HepG2 (cell line): ENCODE measurements around the gene C16orf86. TPM values are rescaled to one million over a fixed set of nuclear protein-coding genes. Genes with fewer than 3 reads are reported as not detected.

ENCODE experiments used
- ATF1 ChIP-seq: IDR thresholded peaks from 2 replicates; pipeline ENCODE4 v1.6.1; 2016; ENCODE audit warnings: mild to moderate bottlenecking, control low read depth
- ATM ChIP-seq: fragments of 450-650 bp; IDR thresholded peaks from 2 replicates; pipeline ENCODE4 v1.7.1; 2017; ENCODE audit warnings: mild to moderate bottlenecking, borderline replicate concordance
- BHLHE40 ChIP-seq: IDR thresholded peaks from 2 replicates; pipeline ENCODE4 v1.6.1; 2011; ENCODE audit warnings: low read length, improper control_type of control experiment
- FOSL2 ChIP-seq: sonication (generic); formaldehyde crosslinking; IDR thresholded peaks from 2 replicates; pipeline ENCODE4 v1.4.0; 2020; ENCODE audit warnings: missing genetic modification reagents
- FOXC1 ChIP-seq: sonication (generic); formaldehyde crosslinking; IDR thresholded peaks from 2 replicates; pipeline ENCODE4 v1.8.0; 2022; ENCODE audit warnings: mild to moderate bottlenecking, missing genetic modification reagents, borderline replicate concordance
- GTF3A ChIP-seq: sonication (generic); formaldehyde crosslinking; conservative IDR thresholded peaks from 2 replicates; pipeline ENCODE4 v1.4.0; 2020; ENCODE audit warnings: mild to moderate bottlenecking, missing genetic modification reagents
- KLF16 ChIP-seq, 2 experiments: sonication (generic) in 1 of 2; formaldehyde crosslinking in 1 of 2; IDR thresholded peaks; 2 replicates each; pipeline versions ENCODE4 v1.6.1 to v1.8.0; 2016 to 2023; ENCODE audit warnings: missing genetic modification reagents in 2 of 2, missing compliant biosample characterization in 1 of 2
- PHF8 ChIP-seq: sonication (generic); formaldehyde crosslinking; IDR thresholded peaks from 2 replicates; pipeline ENCODE4 v1.5.0; 2020; ENCODE audit warnings: missing genetic modification reagents
- SAP130 ChIP-seq: IDR thresholded peaks from 2 replicates; pipeline ENCODE4 v1.6.1; 2016; ENCODE audit warnings: low read depth
- SKI ChIP-seq: fragments of 450-650 bp; IDR thresholded peaks from one replicate; pipeline ENCODE4 v1.6.1; 2018; ENCODE audit warnings: mild to moderate bottlenecking; ENCODE audit not compliant: partially characterized antibody
- ZNF143 ChIP-seq: sonication (generic); formaldehyde crosslinking; IDR thresholded peaks from 2 replicates; pipeline ENCODE4 v1.4.0; 2020; ENCODE audit warnings: missing genetic modification reagents
- ZNF333 ChIP-seq: sonication (generic); formaldehyde crosslinking; IDR thresholded peaks from 2 replicates; pipeline ENCODE4 v1.4.0; 2020; ENCODE audit warnings: mild to moderate bottlenecking, missing genetic modification reagents, borderline replicate concordance
- ZNF451 ChIP-seq: sonication (generic); formaldehyde crosslinking; IDR thresholded peaks from 2 replicates; pipeline ENCODE4 v1.5.0; 2020; ENCODE audit warnings: mild to moderate bottlenecking, missing genetic modification reagents
- ZNF460 ChIP-seq: sonication (generic); formaldehyde crosslinking; IDR thresholded peaks from 2 replicates; pipeline ENCODE4 v1.5.1; 2020; ENCODE audit warnings: missing genetic modification reagents, mild to moderate bottlenecking, borderline replicate concordance
- ZNF552 ChIP-seq: sonication (generic); formaldehyde crosslinking; IDR thresholded peaks from 2 replicates; pipeline ENCODE4 v1.9.0; 2022; ENCODE audit warnings: missing genetic modification reagents, mild to moderate bottlenecking, borderline replicate concordance
- ZNF619 ChIP-seq: sonication (generic); formaldehyde crosslinking; IDR thresholded peaks from 2 replicates; pipeline ENCODE4 v1.4.0; 2020; ENCODE audit warnings: mild to moderate bottlenecking, missing genetic modification reagents
- ZNF782 ChIP-seq: sonication (generic); formaldehyde crosslinking; IDR thresholded peaks from 2 replicates; pipeline ENCODE4 v1.4.0; 2020; ENCODE audit warnings: missing genetic modification reagents, mild to moderate bottlenecking, borderline replicate concordance
- ZNF841 ChIP-seq: sonication (generic); formaldehyde crosslinking; IDR thresholded peaks from 2 replicates; pipeline ENCODE4 v1.8.1; 2023; ENCODE audit warnings: missing genetic modification reagents, borderline replicate concordance
- ZZZ3 ChIP-seq: sonication (generic); formaldehyde crosslinking; IDR thresholded peaks from 2 replicates; pipeline ENCODE4 v1.4.0; 2020; ENCODE audit warnings: missing genetic modification reagents, mild to moderate bottlenecking, borderline replicate concordance
- polyA plus RNA-seq, 8 experiments: library from polyadenylated mRNA; depleted of rRNA in 3 of 8; stranded (reverse) in 7 of 8; unstranded in 1 of 8; fragments of >200 nt; fragmentation: Illumina TruSeq in 4 of 8; extraction: Trizol in 4 of 8; gene quantifications; 2 replicates each; pipeline versions ENCODE4 v1.2.1 to v1.2.3, GENCODE V29; 2011 to 2016; ENCODE audit warnings: low read depth in 4 of 8, missing spikeins in 1 of 8, mixed read lengths in 1 of 8; ENCODE audit not compliant: insufficient read depth in 1 of 8
- total RNA-seq, 5 experiments: library from RNA; depleted of rRNA; stranded (reverse); fragments of >200 nt; fragmentation: Illumina TruSeq; extraction: Trizol; gene quantifications; 2 replicates each; pipeline ENCODE4 v1.2.3, GENCODE V29; 2016; ENCODE audit warnings: low read depth in 1 of 5
- TF ChIP-seq, protein P1 (sequence below): sonication (generic); formaldehyde crosslinking; IDR thresholded peaks from 2 replicates; pipeline ENCODE4 v1.4.0; 2020; ENCODE audit warnings: mild to moderate bottlenecking, low read depth, missing genetic modification reagents
- TF ChIP-seq, protein P2 (sequence below): sonication (generic); formaldehyde crosslinking; IDR thresholded peaks from 2 replicates; pipeline ENCODE4 v1.5.0; 2020; ENCODE audit warnings: mild to moderate bottlenecking, missing genetic modification reagents
- TF ChIP-seq, protein P3 (sequence below): sonication (generic); formaldehyde crosslinking; IDR thresholded peaks from 2 replicates; pipeline ENCODE4 v1.4.0; 2020; ENCODE audit warnings: missing genetic modification reagents
- TF ChIP-seq, protein P4 (sequence below): sonication (generic); formaldehyde crosslinking; IDR thresholded peaks from 2 replicates; pipeline ENCODE4 v1.5.1; 2020; ENCODE audit warnings: missing genetic modification reagents, mild to moderate bottlenecking, borderline replicate concordance

The C16orf86 gene
- total and polyA plus RNA-seq, 2 of the 13 experiments (the other 11 are each of a cell fraction or from before 2014, with no cell fraction given), result 1.5 to 3.1 TPM

DNA sequence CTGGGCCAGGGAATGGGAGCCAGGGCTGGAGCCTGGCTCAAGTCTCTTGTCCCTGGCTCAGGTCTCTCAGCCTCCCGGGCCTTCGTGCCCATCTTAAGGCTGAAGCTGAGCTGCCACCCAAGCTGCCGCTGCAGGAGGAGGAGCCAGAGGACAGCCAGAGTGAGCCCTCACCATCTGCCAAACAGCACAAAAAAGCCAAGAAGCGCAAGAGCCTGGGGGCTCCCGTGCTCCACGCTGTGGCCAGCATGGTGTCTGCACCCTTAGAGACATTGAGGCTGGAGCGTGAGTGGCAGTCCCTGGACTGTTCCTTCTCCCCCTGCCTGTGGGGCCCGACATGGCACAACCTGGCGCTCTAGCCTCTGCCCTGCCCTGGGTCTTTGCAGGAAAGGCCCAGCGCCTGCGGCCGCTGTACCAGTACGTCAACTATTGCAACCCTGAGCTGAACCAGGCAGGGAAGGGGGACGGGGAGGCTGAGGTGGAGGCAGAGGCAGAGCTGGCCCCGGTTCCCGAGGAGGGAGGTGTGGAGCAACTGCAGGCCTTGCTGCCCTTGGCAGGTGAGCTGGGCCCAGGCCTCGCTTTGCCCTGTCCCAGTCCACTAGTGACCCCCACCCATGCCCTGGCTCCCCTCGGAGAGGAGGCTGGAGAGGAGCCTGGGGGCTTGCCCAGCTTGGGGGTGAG lies 1.3 kb downstream of the C16orf86 start (continued):
- TF ChIP-seq ZZZ3 (0 out of 2 replicates have a peak, but pooled peaks have one; percentile 64), ZNF460 (CRISPR knock-in tag) (no peak), BHLHE40 (peak; percentile 31; the same call in 1 of the 2 replicates), ZNF619 (CRISPR knock-in tag) (peak; percentile 88; the same call in 1 of the 2 replicates), PHF8 (CRISPR knock-in tag) (peak; percentile 60), ZNF552 (CRISPR knock-in tag) (0 out of 2 replicates have a peak, but pooled peaks have one; percentile 18), ZNF841 (CRISPR knock-in tag) (no peak), SKI (peak; percentile 58), ATM (no peak), FOSL2 (0 out of 2 replicates have a peak, but pooled peaks have one; percentile 36), ZNF451 (CRISPR knock-in tag) (peak; percentile 86), KLF16 (CRISPR knock-in tag; IDR thresholded peaks at IDR 0.05) (peak in 1 of 2 experiments; percentile 52; a peak in 1 of 4 replicates), ZNF782 (CRISPR knock-in tag) (peak; percentile 92), GTF3A (CRISPR knock-in tag) (0 out of 2 replicates have a peak, but pooled peaks have one; percentile 83), FOXC1 (CRISPR knock-in tag) (peak; percentile 84; the same call in 1 of the 2 replicates), ZNF333 (CRISPR knock-in tag) (0 out of 2 replicates have a peak, but pooled peaks have one; percentile 63), ATF1 (CRISPR knock-in tag) (no peak), ZNF143 (CRISPR knock-in tag) (peak; percentile 78), SAP130 (CRISPR knock-in tag) (peak; percentile 95)
- TF ChIP-seq, protein P1, sequence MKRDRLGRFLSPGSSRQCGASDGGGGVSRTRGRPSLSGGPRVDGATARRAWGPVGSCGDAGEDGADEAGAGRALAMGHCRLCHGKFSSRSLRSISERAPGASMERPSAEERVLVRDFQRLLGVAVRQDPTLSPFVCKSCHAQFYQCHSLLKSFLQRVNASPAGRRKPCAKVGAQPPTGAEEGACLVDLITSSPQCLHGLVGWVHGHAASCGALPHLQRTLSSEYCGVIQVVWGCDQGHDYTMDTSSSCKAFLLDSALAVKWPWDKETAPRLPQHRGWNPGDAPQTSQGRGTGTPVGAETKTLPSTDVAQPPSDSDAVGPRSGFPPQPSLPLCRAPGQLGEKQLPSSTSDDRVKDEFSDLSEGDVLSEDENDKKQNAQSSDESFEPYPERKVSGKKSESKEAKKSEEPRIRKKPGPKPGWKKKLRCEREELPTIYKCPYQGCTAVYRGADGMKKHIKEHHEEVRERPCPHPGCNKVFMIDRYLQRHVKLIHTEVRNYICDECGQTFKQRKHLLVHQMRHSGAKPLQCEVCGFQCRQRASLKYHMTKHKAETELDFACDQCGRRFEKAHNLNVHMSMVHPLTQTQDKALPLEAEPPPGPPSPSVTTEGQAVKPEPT, result peak; percentile 82; the same call in 1 of the 2 replicates
- TF ChIP-seq, protein P2, sequence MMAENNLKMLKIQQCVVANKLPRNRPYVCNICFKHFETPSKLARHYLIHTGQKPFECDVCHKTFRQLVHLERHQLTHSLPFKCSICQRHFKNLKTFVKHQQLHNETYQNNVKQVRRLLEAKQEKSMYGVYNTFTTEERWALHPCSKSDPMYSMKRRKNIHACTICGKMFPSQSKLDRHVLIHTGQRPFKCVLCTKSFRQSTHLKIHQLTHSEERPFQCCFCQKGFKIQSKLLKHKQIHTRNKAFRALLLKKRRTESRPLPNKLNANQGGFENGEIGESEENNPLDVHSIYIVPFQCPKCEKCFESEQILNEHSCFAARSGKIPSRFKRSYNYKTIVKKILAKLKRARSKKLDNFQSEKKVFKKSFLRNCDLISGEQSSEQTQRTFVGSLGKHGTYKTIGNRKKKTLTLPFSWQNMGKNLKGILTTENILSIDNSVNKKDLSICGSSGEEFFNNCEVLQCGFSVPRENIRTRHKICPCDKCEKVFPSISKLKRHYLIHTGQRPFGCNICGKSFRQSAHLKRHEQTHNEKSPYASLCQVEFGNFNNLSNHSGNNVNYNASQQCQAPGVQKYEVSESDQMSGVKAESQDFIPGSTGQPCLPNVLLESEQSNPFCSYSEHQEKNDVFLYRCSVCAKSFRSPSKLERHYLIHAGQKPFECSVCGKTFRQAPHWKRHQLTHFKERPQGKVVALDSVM, result no peak; the same call in 1 of the 2 replicates
- TF ChIP-seq, protein P3, sequence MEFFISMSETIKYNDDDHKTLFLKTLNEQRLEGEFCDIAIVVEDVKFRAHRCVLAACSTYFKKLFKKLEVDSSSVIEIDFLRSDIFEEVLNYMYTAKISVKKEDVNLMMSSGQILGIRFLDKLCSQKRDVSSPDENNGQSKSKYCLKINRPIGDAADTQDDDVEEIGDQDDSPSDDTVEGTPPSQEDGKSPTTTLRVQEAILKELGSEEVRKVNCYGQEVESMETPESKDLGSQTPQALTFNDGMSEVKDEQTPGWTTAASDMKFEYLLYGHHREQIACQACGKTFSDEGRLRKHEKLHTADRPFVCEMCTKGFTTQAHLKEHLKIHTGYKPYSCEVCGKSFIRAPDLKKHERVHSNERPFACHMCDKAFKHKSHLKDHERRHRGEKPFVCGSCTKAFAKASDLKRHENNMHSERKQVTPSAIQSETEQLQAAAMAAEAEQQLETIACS, result peak; percentile 44; the same call in 1 of the 2 replicates
- TF ChIP-seq, protein P4, sequence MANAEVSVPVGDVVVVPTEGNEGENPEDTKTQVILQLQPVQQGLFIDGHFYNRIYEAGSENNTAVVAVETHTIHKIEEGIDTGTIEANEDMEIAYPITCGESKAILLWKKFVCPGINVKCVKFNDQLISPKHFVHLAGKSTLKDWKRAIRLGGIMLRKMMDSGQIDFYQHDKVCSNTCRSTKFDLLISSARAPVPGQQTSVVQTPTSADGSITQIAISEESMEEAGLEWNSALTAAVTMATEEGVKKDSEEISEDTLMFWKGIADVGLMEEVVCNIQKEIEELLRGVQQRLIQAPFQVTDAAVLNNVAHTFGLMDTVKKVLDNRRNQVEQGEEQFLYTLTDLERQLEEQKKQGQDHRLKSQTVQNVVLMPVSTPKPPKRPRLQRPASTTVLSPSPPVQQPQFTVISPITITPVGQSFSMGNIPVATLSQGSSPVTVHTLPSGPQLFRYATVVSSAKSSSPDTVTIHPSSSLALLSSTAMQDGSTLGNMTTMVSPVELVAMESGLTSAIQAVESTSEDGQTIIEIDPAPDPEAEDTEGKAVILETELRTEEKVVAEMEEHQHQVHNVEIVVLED (CRISPR knock-in tag), result peak; percentile 27; the same call in 1 of the 2 replicates
